Neutrophil (primary cell): Measurements from ENCODE around the gene FSTL3.
A peak's percentile ranks its signal among the peaks of the same experiment; 100 is the strongest.

Experiments used
- H3K27ac ChIP-seq: fragments of 200-600 bp; sonication (generic); 2 replicates; pipeline ENCODE4 v1.5.1; 2016; ENCODE audit warnings: mild to moderate bottlenecking, moderate library complexity
- H3K27me3 ChIP-seq: fragments of 200-600 bp; sonication (generic); 2 replicates; pipeline ENCODE4 v1.6.0; 2016; ENCODE audit warnings: mild to moderate bottlenecking
- H3K36me3 ChIP-seq: fragments of 200-600 bp; sonication (generic); 2 replicates; pipeline ENCODE4 v1.5.1; 2017
- H3K4me1 ChIP-seq, 2 experiments: fragments of 200-600 bp in 1 of 2; sonication (generic) in 1 of 2; 1 replicate in 1 of 2; 2 replicates in 1 of 2; pipeline versions ENCODE4 v1.5.1 to v1.6.1; 2013 to 2016; ENCODE audit warnings: low read depth in 1 of 2, low read length in 1 of 2, mild to moderate bottlenecking in 1 of 2, moderate library complexity in 1 of 2; ENCODE audit not compliant: control insufficient read depth in 1 of 2, insufficient read depth in 1 of 2
- H3K4me3 ChIP-seq, 2 experiments: fragments of 200-600 bp in 1 of 2; sonication (generic) in 1 of 2; 1 replicate in 1 of 2; 2 replicates in 1 of 2; pipeline ENCODE4 v1.5.1; 2013 to 2016; ENCODE audit warnings: low read depth in 1 of 2, low read length in 1 of 2, mild to moderate bottlenecking in 1 of 2, moderate library complexity in 1 of 2
- H3K9me3 ChIP-seq: fragments of 200-600 bp; sonication (generic); 2 replicates; pipeline ENCODE4 v1.5.1; 2016
- TF ChIP-seq, protein P1 (sequence below): fragments of 200-600 bp; sonication (generic); IDR thresholded peaks from 2 replicates; pipeline ENCODE4 v1.5.1; 2016; ENCODE audit warnings: antibody characterized with exemption

FSTL3 gene

DNA sequence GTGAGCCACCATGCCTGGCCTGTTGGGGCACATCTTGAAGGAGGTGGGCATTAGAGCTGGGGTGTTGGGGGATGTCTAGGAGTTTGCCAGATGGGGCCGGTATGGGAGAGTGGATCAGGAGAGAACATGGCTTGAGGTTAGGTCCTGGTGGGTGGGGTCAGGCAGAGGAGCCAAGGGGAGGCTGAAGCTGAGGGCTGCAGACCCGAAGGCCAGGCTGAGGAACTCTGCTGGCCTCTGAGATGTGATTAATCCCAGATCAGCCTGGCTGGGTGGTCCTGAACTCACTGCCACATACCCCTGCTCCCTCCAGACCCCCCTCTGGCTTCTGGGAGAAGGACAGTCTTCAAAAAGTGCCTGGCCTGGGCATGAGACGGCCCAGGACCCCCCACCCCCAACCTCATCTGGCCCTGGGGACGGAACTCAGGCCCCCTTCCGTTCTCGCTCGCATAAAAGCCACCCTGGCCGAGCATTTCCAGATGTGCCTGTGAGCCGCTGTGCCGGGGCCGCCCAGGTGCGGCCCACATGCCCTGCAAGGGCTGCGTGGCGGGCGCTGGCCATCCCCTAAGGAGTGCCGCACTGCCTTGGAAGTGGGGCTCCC lies 2.7 kb downstream of the FSTL3 start:
- peak overlapping the region; percentile 88 for H3K27ac ChIP-seq
- peak overlapping the region; percentile 68 to 69 for H3K4me3 ChIP-seq

DNA sequence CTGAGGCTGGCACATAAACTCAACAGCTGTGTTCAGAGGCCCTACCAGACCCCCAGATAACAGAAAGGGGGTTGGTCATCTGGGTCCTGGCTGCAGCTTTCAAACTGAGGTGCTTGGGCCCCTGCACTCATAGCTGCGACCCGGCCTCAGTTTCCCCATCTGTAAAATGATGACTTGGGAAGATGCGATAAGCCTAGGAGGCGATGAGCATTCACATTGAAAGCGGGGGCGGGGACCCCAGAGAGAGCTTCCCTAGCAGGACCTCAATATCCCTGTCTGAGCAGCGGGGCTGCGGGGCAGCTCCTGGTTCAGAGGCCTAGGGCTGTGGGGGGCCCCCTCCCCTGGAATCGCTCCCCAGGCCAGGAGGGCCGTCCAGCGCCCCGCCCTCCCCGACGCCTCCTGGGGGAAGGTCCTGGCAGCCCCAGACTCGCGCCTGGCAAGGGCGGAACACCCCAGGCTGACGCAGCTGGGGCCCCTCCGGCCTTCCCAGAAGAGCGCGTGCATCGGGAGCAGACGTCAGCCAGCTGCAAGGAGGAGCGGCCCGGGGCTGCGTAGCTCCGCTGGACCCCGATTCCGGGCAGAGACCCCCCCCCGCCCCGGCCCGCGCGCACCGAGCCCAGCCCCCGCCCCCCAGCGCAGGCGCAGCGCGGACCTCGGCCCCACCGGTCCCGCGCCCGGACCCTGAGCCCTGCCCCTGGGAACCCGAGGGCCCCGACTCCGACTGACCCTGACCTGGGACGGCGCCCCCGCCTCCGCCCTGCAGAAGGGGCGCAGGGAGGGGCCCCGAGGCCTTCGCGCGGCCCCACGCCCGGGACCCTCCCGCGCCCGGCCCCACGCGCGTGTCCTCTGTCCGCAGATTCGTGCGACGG lies 3.5 kb downstream of the FSTL3 start:
- no peaks in the 10 kb centered on the region for H3K9me3 ChIP-seq
- TF ChIP-seq, protein P1, sequence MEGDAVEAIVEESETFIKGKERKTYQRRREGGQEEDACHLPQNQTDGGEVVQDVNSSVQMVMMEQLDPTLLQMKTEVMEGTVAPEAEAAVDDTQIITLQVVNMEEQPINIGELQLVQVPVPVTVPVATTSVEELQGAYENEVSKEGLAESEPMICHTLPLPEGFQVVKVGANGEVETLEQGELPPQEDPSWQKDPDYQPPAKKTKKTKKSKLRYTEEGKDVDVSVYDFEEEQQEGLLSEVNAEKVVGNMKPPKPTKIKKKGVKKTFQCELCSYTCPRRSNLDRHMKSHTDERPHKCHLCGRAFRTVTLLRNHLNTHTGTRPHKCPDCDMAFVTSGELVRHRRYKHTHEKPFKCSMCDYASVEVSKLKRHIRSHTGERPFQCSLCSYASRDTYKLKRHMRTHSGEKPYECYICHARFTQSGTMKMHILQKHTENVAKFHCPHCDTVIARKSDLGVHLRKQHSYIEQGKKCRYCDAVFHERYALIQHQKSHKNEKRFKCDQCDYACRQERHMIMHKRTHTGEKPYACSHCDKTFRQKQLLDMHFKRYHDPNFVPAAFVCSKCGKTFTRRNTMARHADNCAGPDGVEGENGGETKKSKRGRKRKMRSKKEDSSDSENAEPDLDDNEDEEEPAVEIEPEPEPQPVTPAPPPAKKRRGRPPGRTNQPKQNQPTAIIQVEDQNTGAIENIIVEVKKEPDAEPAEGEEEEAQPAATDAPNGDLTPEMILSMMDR: no peak
- peaks cover 6% of the 10 kb centered on the region for H3K27me3 ChIP-seq
- H3K4me3 ChIP-seq: peak overlapping the region; percentile 68 to 69
- peaks cover 49 to 64% of the 10 kb centered on the region in 2 experiments for H3K4me1 ChIP-seq
- no peaks in the 10 kb centered on the region for H3K36me3 ChIP-seq
- peak overlapping the region; percentile 88 for H3K27ac ChIP-seq

More for the DNA sequence above, 2.7 kb downstream of the FSTL3 start:
- no peaks in the 10 kb centered on the region for H3K36me3 ChIP-seq
- TF ChIP-seq, protein P1: no peak
- H3K9me3 ChIP-seq: no peaks in the 10 kb centered on the region
- H3K27me3 ChIP-seq: peaks cover 6% of the 10 kb centered on the region
- H3K4me1 ChIP-seq: peaks cover 49 to 68% of the 10 kb centered on the region in 2 experiments

DNA sequence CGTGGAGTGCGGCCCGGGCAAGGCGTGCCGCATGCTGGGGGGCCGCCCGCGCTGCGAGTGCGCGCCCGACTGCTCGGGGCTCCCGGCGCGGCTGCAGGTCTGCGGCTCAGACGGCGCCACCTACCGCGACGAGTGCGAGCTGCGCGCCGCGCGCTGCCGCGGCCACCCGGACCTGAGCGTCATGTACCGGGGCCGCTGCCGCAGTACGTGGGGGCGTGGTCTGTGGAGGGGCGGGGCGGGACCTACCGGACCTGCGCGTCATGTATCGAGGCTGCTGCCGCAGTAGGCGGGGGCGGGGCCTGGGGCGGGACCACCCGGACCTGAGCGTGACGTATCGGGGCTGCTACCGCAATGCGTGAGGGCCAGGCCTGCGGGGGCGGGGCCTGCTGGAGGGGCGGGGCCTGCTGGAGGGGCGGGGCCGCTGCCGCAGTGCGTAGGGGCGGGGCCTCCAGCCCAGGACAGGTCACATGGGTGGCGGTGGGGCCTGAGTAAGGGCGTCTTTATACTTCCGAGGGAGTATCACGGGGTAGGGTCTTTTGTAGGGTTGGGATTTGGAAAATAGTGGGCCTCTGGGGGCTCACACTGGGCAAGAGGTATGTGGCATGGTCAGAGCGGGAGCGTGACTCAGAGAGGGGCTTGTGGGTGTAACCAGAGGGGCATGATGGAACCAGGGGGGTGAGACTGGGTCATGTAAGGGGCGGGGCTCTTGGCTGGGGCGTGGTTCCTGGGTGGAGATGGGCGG lies 4.3 kb downstream of the FSTL3 start:
- Histone ChIP-seq H3K27me3 (peaks cover 3% of the 10 kb centered on the region), H3K4me1 (peaks cover 45 to 58% of the 10 kb centered on the region in 2 experiments), H3K27ac (peak overlapping the region; percentile 88), H3K4me3 (peak overlapping the region; percentile 68 to 69), H3K36me3 (no peaks in the 10 kb centered on the region), H3K9me3 (no peaks in the 10 kb centered on the region)
- TF ChIP-seq, protein P1: peak; percentile 88

DNA sequence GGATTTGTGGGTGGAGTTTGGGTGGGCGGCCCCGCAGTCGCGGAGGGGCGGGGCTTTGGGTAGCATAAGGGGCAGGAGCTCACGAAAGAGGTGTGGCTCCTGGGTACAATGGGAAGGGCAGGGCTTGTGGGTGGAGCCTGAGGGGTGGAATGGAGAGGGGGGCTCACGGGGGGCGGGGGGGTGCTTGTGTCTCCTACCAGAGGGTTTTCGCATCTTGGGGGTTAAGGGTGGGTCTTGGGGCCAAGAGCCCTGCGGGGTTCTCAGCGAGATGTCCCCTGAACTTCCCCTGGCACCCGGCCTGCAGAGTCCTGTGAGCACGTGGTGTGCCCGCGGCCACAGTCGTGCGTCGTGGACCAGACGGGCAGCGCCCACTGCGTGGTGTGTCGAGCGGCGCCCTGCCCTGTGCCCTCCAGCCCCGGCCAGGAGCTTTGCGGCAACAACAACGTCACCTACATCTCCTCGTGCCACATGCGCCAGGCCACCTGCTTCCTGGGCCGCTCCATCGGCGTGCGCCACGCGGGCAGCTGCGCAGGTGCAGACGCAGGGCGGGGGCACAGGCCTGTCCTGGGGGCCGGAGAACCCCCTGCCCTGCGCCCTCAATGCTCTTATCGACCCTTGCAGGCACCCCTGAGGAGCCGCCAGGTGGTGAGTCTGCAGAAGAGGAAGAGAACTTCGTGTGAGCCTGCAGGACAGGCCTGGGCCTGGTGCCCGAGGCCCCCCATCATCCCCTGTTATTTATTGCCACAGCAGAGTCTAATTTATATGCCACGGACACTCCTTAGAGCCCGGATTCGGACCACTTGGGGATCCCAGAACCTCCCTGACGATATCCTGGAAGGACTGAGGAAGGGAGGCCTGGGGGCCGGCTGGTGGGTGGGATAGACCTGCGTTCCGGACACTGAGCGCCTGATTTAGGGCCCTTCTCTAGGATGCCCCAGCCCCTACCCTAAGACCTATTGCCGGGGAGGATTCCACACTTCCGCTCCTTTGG lies 5.1 kb downstream of the FSTL3 start:
- Histone ChIP-seq H3K27ac (peak overlapping the region; percentile 88), H3K9me3 (no peaks in the 10 kb centered on the region), H3K36me3 (no peaks in the 10 kb centered on the region), H3K4me3 (peak overlapping the region; percentile 68 to 69), H3K4me1 (peaks cover 39 to 51% of the 10 kb centered on the region in 2 experiments), H3K27me3 (no peaks in the 10 kb centered on the region)
- TF ChIP-seq, protein P1: no peak
